Measurements from ENCODE around the gene KYNU.
A peak's percentile ranks its signal among the peaks of the same experiment; 100 is the strongest.
"Not testable (repeated sequence)": the region's sequence is repeated elsewhere in the genome, so short reads cannot be mapped to it uniquely, and the experiment has no call there.

Gene KYNU

DNA sequence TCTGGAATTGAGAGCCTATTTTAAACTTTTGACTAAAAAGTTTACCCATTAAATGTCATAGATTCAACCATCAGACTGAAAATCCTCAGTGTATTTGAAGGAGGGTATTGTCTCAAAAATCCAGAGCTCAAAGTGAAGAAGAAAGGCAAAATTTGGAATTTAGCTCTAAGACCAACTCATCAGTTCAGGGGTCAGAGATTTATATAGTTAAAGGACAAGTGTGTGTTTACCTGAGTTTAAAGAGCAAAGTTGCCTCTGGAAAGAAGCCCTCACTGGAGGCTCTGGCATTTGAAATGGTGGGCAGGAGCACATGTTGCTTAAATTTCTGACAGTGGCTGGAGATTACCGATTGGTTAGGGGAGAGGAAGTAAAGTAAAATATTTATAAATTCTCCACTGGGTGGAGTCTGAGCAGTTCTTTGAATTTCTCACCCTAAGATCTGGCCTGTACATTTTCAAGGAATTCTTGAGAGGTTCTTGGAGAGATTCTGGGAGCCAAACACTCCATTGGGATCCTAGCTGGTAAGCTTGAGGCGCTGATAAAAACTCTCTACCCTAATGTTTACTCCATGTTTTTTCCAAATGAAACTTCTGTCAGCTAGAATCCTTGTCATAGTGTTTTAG is at the start of gene KYNU:
KYNU (plus strand) TSS at position 449 of the 623 bp plus-strand sequence. CDS start 7,704 bp downstream, outside the sequence.
- DNase-seq (ENCODE audit: low read depth in 2 of 2), result no peak

DNA sequence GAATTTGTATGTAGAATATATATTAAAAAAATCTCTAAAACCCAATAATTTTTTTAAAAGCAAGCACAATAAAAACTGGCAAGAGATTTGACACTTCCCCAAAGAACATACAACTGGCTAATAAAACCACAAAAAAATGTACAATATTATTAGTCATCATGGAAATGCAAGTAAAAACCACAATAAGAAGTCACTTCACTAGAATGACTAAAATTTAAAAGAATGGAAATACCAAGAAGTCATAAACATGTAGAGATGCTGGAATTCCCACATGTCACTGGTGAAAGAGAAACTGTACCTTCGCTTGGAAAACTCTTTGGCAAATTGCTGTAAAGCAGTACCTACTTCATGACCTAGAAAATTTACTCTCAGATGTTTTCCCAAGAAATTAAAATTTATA is 43.4 kb upstream of the KYNU start:
- peak in 1 of 2 experiments; percentile 23 for DNase-seq (ENCODE audit: low read depth in 2 of 2)

DNA sequence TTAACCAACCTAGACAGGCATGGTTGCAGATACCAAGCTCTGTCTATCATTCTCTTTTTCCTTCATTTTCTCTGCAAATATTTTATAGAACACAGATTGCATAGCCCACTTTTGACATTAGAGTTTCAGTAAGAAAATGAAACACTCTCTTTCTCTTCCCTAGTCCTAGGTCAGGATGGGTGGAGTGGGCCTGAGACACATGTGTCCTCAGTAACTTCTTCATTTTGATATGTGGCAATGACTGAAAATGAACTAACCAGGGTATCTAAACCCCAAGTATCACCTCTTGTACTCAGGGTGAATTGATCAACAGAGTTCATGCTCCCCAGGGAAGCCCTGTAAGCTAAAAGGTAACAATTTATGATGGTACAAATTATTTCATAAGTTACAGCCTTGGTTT is 37.0 kb upstream of the KYNU start:
- no peak for DNase-seq (ENCODE audit: low read depth in 2 of 2)

DNA sequence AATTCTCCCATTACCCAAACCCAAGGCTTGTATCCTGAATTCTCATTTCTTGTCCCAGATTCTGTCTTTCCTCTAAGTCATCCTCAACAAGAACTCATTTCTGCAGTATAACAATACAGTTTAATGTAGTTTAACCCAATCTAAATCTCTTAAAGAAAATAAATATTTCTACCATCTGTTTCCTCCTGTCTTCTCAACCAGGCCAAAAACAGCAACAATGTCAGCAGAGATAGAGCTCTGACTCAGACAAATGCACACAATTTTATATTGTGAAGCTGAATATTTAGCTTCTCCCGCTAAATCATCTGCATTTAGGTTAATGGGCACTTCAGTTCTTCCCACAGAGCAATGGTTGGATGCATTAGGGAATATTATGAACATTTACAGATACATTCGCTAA is 35.7 kb upstream of the KYNU start:
- no peak for DNase-seq (ENCODE audit: low read depth in 2 of 2)

DNA sequence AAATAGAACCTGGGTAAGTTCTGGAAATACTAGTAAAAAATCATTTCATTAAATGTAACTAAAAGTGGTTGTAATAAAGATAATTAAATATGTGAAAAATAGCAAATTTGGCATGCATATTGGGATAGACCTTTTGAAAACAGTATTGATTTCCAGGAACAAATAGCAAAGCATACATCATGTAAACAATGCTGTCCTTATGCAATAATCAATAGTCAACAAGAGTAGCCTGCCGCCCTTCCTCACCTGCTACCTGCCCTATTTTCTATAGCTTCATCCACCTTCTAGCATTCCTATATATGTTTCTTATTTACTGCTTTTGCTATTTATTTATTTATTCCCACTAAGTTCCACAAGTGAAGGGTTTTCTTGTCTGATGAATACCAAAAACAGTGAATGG is 35.1 kb upstream of the KYNU start:
- no peak for DNase-seq (ENCODE audit: low read depth in 2 of 2)

DNA sequence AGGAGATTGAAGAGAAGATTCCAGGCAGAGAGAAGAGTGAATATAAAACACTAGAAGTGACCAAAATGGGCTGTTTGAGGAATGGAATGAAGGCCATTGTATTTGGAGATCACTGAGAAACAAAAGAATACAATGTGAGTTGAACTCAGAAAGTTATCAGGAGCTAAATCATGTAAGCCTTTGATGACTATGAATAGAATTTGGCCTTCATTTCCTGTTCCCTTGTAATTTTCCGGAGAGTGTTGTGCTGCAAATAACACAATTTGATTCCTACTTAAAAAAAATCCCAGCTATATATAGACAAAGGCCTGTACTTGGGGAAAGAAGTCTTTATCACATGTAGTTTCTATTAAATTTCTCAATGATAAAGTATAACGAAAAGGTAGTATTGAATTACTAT is 33.7 kb upstream of the KYNU start:
- no peak for DNase-seq (ENCODE audit: low read depth in 2 of 2)

DNA sequence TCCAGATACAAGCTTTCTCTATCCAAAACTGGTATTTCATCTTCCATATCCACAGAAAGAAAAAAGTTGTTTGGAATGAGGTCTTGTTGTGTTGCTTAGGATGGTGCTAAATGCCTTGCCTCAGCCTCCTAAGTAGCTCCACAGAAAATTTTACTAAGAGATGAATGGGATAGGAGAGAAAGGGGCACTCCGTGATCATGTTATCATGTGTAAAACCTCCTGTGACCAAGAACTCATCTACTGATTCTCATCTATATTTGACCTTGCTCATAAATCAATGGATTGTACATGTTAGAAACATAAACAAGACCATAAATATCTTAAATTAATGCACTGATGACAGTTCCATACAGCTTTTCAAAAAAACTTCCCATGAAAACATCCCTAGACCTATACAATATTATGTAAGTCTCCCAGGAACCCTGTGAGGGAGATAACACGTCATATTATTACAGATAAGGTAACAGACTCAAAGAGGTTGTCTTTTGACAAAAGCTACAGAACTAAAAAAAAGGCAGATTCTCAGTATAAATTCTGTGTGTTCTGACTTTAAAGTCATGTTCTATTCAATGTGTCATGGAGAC is 29.3 kb upstream of the KYNU start:
- no peak for DNase-seq (ENCODE audit: low read depth in 2 of 2)

DNA sequence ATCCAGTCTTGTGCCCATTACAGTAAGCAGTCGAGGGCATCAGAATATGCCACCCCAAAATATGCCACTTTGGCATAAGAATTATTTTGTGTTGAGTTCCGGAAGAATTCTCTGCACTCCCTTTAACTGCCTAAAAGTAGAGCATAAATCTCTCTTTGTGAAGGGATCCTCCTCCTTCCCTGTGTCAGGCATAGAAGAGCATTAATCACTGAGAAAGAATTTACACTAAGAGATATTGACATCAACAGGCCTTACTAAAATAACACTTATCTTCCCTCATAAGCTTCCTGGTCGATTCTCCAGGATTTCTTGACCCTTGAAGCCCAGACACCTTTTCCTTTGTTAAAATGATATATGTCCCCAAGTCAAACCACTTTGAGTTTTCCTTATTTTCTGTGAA is 27.6 kb upstream of the KYNU start:
- DNase-seq (ENCODE audit: low read depth in 2 of 2), result no peak

DNA sequence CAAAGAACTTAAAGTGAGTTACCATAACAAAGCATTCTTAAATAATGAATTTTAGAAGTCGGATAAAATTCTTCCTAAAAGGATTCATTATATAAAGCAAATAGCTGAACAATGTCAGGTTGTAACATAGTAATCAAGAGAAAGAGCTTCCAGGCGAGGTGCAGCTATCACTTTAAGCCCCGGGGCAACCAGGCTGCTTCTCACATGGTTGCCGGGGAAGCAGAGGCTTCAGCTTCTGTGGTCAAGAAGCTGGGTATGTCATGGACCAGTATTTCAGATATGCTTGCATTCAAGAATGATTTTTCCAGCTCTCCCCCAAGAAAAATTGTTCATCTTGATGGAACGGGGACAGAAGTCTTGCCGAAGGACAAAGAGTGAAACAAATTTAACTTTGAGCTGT is 23.6 kb upstream of the KYNU start:
- no peak for DNase-seq (ENCODE audit: low read depth in 2 of 2)

DNA sequence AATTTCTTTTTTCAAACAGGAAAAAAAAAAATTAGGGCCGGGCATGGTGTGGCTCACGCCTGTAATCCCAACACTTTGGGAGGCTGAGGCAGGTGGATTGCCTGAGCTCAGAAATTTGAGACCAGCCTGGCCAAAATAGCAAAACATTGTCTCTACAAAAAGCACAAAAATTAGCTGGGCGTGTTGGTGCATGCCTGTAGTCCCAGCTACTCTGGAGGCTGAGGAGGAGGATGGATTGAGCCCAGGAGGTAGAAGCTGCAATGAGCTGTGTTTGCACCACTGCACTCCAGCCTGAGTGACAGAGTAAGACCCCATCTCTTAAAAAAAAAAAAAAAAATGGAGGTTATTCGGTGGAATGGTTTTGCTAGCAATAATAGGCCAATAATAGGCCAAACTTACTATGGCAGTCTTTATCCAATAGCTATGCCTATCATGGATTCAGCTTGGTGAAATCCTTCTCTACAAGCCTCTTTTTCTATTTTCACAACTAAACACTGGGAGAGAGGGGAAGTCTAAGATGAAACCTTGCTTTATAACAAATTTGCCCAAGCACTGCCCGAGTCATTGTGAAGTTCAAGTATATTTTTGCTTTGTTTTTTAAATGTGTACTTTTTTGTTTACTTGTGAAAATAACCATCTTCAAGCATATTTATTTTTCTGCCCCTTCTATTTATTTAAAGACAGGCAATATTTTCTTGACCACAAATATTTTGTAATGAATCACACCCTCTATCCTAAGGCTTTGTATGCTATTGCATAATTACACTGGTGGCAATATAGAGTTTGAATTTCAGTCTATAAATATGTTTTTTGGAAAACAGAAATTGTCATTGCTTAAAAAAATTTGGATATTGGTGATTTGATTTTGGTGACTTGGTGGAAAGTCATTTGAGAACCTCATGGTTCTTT is 20.0 kb upstream of the KYNU start:
- no peak for DNase-seq (ENCODE audit: low read depth in 2 of 2)

DNA sequence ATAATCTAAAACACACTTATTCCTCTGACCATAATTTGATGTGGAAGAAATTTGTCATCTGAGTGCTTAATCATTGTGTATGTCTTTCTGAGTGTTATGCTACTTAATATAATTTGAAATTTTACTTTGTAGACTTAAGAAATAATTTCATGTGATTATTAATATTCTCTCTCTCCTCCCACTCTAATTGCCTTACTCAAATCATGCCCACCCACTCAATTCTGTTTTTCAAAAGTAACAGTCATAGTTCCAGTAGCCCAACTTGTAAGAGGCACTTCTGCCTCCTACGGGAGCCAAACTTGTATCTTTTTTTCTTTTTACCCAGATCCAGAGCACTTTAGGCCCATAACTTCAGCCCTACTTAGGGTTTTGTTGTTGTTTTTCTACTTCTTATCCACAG is 18.5 kb upstream of the KYNU start:
- DNase-seq (ENCODE audit: low read depth in 2 of 2), result no peak

DNA sequence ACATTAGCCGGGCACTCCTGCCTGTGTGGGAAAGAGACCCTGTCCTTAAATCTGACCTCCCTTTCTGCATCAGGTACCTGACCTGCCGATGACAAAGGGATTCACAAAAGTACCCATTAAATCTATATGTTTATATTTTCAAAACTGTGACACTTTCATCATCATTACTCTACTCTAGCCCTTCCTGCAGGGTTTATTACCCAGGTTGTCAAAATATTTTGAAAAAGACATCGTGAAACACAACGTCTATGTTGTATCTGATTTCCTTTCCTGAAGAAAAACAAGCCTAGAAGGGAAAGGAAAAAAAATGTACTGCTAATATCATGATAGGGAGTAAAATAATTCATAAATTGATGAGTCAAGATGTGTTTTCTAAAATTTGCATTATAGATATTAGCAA is 15.2 kb upstream of the KYNU start:
- DNase-seq (ENCODE audit: low read depth in 2 of 2), result no peak

DNA sequence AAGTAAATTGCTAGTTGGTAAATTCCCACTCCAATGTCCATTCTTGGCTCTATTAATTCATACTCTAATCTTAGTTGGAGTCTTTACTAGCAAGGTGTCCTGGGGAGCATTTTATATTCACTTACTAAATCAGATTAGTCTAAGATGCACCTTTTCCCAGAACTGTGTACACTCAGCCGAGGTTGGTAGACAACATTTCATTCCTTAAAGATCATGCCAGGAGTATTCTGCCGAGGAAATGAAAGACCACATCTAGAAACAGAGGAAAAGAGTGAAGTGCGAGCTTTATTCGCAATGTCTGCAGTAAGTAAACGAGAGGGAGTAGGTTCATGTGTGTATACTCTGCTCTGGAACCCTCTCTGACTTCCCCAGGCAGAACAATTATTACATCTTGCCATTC is 14.6 kb upstream of the KYNU start:
- DNase-seq (ENCODE audit: low read depth in 2 of 2), result no peak

DNA sequence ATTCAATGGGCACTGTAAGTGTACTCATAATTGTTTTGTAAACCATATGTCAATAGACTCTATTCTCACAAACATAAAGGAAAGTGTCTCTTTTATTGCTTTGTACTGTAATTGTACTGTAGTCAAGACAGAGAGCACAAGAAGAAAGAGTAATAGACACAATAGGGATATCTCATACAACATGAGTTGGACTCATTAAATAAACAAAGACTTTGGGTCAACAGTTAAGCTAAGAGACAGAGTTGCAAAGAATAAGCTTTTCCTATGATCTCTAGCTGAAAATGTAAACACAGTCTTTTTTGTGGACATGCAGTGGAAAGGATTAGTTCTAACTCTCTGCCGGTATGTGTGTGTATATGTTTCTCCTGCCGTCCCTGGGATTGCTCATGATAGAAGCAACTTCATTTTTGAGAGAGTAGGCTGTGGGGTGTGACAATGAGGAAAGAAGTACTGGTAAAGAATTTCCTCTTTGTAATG is 13.9 kb upstream of the KYNU start:
- DNase-seq (ENCODE audit: low read depth in 2 of 2), result no peak

DNA sequence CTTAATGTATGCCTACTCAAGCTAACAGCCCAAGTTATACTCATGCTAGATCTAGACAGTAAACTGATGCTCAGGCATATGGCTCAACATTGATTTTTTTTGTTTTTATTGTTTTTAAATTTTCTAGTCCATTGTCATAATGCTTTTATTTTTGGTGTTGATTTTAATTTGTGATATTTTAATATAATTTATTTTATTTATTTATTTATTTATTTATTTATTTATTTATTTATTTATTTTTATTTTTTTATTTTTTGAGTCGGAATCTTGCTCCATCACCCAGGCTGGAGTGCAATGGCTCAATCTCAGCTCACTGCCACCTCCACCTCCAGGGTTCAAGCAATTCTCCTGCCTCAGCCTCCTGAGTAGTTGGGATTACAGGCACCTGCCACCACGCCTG is 12.9 kb upstream of the KYNU start:
- DNase-seq (ENCODE audit: low read depth in 2 of 2), result not testable (repeated sequence)

DNA sequence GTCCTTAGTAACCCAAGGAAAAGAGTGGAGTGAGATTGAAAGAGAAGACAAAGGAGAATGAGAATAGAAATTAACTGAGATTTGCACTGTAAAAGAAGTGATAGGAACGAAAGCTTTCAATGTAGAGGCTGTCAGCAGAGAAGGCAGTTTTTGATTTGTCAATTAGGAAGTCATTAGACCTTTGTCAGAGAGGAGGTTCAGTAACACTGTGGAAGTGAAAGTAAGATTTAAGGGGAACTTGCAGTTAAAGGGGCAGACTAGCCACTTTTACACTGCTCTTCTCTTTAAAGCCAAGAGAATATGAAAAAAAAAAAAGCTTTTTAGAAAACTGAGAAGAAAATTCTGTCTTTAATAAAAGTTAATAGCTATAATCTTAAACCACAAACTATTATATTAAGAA is 11.5 kb upstream of the KYNU start:
- no peak for DNase-seq (ENCODE audit: low read depth in 2 of 2)

DNA sequence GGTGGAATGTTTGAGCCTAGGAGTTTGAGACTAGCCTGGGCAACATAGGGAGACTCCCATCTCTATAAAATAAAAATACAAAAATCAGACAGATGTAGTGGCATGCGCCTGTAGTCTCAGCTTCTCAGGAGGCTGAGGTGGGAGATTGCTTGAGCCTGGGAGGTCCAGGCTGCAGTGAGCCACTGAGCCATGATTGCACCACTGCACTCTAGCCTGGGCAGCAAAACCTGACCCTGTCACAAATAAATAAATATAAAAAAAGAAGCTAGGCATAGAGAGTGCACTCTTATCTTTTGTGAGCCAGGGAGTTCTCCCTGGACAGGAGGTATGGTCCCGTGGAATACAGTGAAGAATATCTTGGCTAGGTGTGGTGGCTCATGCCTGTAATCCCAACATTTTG is 11.0 kb upstream of the KYNU start:
- no peak for DNase-seq (ENCODE audit: low read depth in 2 of 2)

DNA sequence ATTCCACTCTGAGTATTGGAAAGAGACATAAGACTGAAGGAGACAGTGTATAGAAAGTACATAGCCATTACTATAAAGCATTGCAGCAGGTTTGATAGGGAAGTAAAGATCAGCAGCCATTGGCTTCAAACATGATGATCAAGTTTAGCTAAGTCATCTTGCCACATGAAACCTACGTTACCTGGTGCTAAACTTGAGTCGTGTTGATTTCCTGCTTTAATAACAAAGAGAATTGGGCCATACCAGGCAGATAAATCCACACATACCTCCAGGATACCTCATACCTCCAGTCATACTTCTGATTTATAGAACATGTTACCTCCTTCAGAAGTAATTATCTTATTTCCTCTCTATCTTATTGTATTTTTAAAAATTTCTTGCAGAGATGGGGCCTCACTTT is 10.3 kb upstream of the KYNU start:
- no peak for DNase-seq (ENCODE audit: low read depth in 2 of 2)

DNA sequence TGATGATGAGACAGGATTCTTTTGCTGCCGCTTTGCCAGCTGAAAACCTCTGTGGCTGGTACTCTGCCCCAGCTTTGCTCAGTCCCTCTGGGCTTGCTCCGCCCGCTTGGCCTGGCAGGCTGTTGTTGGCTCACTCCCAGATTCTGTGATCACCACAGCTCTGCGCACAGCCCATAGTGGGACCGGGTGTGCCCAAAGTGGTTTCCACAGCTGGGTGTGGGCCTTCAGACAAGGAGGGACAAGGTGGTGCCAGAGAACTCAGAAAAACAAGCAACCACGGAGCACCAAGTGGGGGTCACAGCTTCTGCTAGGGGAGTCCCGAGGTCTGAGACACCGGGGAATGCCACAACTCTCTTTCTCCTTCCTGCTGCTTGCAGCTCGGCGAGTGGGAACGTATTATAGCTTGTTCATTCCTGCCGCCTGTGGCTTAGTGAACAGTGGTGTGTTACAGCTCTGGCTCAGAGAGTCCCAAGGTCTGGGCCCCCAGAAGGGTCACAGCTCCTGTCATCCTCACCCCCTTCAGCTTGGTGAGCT is 9.2 kb upstream of the KYNU start:
- DNase-seq (ENCODE audit: low read depth in 2 of 2), result no peak

DNA sequence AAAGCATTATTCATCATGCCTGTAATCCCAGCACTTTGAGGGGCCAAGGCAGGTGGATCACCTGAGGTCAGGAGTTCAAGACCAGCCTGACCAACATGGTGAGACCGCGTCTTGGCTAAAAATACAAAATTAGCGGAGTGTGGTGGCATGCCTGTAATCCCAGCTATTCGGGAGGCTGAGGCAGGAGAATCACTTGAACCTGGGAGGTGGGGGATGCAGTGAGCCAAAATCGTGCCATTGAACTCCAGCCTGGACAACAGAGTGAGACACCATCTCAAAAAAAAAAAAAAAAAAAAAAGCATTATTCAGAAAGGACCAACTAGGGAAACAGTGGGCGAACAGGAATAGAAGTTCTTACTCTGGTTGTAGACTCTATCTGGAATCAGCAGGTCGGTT is 8.4 kb upstream of the KYNU start:
- not testable (repeated sequence) for DNase-seq (ENCODE audit: low read depth in 2 of 2)

DNA sequence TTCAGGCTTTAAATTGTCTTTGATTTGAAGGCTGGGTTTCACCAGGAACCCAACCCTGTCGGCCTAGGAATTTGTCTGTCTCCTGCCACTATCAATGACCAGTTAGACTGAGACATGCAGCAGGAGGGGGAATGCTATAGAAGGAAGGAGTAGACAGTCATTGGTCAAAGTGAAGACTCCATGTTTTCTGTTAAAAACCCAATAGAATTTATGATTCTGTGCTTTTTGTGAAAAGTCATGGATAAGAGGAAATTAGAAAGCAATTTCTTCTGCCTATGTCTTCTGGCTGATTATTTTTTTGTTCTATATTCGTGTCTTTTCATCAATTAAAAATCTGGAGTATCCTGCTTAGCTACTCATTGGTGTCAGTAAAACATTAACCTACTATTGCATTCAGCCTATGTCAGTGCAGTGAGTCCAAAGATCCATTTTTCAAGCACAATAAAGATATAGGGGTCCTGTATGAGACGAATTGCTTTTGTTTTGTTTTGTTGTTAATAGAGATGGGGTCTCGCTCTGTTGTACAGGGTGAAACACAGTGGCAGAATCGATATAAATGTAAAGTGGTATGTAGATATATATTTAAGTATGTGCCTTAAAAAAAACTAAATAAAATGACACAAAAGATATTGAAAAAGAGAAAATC is 7.9 kb upstream of the KYNU start:
- no peak for DNase-seq (ENCODE audit: low read depth in 2 of 2)

DNA sequence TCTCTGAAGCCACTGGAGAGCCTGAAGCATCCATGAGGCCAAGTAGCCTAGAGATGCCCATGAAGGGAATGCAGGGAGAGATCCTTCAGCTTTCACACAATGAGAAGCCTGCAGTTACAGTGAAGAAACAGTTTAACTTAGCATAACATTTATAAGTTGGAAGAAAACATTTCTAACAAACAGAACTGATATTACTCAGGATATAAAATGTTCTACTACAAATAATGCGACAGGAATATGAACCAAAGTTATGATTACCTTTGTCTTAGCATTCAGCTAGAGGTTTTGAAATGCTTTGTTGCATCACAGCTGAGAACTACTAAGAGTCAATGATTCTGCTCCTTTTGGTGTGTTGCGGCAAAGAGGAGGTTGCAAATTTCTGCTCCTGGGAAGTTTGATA is 6.9 kb upstream of the KYNU start:
- DNase-seq (ENCODE audit: low read depth in 2 of 2), result no peak

Measured in fibroblast of skin of left biceps (primary cell).